Osteocyte (in vitro differentiated cells): ENCODE measurements around the gene CDS2. TPM values are rescaled to one million over a fixed set of nuclear protein-coding genes. Genes with fewer than 3 reads are reported as not detected.

ENCODE experiments used
- DNase-seq: peaks from one replicate; pipeline ENCODE4 v3.0.0; 2021; ENCODE audit warnings: mixed read lengths; ENCODE audit not compliant: unreplicated experiment; ENCODE audit errors: extremely low spot score
- H3K27ac Mint-ChIP-seq: one replicate; pipeline ENCODE4 v1.8.0; 2021; ENCODE audit warnings: mild to moderate bottlenecking, mixed read lengths; ENCODE audit not compliant: unreplicated experiment
- H3K27me3 Mint-ChIP-seq: one replicate; pipeline ENCODE4 v1.8.0; 2021; ENCODE audit warnings: mixed read lengths; ENCODE audit not compliant: unreplicated experiment
- H3K36me3 Mint-ChIP-seq: one replicate; pipeline ENCODE4 v1.8.0; 2021; ENCODE audit warnings: mixed read lengths; ENCODE audit not compliant: unreplicated experiment
- H3K4me1 Mint-ChIP-seq: one replicate; pipeline ENCODE4 v1.8.0; 2021; ENCODE audit warnings: mixed read lengths; ENCODE audit not compliant: unreplicated experiment
- H3K4me3 Mint-ChIP-seq: one replicate; pipeline ENCODE4 v1.8.0; 2021; ENCODE audit warnings: mild to moderate bottlenecking, moderate library complexity, mixed read lengths; ENCODE audit not compliant: unreplicated experiment
- H3K9me3 Mint-ChIP-seq: one replicate; pipeline ENCODE4 v1.8.0; 2021; ENCODE audit warnings: mixed read lengths; ENCODE audit not compliant: unreplicated experiment
- total RNA-seq: library from RNA; stranded (reverse); gene quantifications from 2 replicates; pipeline ENCODE4 v1.2.1, GENCODE V29; 2021
- TF ChIP-seq, protein P1 (sequence below): fragments of 200-600 bp; sonication (generic); IDR thresholded peaks from 2 replicates; pipeline ENCODE4 v1.5.0; 2021; ENCODE audit warnings: antibody characterized with exemption, mild to moderate bottlenecking, moderate library complexity

The CDS2 gene
- total RNA-seq, 1 donor from 2014 or later: 43.2 TPM

GRCh38 chr20:5127859-5128424, 1.1 kb downstream of the CDS2 start:
- TF ChIP-seq, protein P1, sequence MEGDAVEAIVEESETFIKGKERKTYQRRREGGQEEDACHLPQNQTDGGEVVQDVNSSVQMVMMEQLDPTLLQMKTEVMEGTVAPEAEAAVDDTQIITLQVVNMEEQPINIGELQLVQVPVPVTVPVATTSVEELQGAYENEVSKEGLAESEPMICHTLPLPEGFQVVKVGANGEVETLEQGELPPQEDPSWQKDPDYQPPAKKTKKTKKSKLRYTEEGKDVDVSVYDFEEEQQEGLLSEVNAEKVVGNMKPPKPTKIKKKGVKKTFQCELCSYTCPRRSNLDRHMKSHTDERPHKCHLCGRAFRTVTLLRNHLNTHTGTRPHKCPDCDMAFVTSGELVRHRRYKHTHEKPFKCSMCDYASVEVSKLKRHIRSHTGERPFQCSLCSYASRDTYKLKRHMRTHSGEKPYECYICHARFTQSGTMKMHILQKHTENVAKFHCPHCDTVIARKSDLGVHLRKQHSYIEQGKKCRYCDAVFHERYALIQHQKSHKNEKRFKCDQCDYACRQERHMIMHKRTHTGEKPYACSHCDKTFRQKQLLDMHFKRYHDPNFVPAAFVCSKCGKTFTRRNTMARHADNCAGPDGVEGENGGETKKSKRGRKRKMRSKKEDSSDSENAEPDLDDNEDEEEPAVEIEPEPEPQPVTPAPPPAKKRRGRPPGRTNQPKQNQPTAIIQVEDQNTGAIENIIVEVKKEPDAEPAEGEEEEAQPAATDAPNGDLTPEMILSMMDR: no peak
- Mint-ChIP-seq H3K4me3 (peak overlapping the region; percentile 89), H3K27me3 (no peaks in the 10 kb centered on the region), H3K4me1 (peaks cover 31% of the 10 kb centered on the region), H3K36me3 (no peaks in the 10 kb centered on the region), H3K27ac (peak overlapping the region; percentile 87), H3K9me3 (no peaks in the 10 kb centered on the region)
- peak; percentile 42 for DNase-seq

DNA sequence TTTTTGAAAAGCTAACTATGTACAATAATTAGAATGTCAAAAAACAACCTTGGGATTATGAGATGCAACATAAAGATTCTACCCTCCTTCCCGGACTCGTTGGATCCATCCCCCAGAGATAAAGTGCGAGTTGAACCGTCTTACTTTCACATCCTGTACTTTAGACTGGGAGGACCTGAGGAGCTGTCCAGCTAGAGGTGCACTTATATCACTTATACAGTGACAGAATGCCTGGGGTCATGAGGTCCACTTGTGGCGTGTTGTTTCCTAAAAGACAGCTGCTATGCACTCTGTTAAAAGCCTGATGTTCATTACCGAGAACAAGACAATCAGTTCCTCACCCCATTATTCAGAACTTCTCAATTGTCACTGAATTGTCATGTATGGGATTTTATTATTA, 2.1 kb downstream of the CDS2 start:
- Mint-ChIP-seq H3K4me3 (peak overlapping the region; percentile 33), H3K36me3 (no peaks in the 10 kb centered on the region), H3K27me3 (no peaks in the 10 kb centered on the region), H3K9me3 (no peaks in the 10 kb centered on the region), H3K27ac (no peak overlapping the region), H3K4me1 (peaks cover 31% of the 10 kb centered on the region)
- TF ChIP-seq, protein P1: no peak
- DNase-seq: no peak

DNA sequence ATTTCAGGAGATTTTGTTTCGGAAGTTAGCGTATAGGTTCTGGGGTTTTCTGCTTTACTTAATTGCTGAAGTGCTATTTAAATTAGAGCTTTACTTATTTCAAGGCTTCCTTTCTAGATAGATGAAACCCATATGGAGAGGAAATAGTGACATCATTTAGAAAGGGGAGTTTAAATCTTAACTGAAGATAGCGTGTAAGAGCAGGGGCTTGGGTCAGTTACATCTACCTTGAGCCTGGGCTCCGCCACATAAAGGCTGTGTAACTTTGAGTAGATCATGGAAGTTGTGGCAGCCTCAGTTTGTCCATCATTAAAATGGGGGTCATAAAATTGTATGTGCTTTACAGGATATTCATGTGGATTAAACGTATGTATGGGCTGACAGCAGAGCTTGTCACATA, 4.7 kb downstream of the CDS2 start:
- Mint-ChIP-seq H3K27ac (peak overlapping the region; percentile 3), H3K27me3 (no peaks in the 10 kb centered on the region), H3K9me3 (no peaks in the 10 kb centered on the region), H3K4me3 (no peak overlapping the region), H3K36me3 (no peaks in the 10 kb centered on the region), H3K4me1 (peaks cover 34% of the 10 kb centered on the region)
- TF ChIP-seq, protein P1: no peak
- DNase-seq: peak; percentile 25

GRCh38 chr20:5133998-5134397, 7.2 kb downstream of the CDS2 start:
- Mint-ChIP-seq H3K9me3 (no peaks in the 10 kb centered on the region), H3K27me3 (no peaks in the 10 kb centered on the region), H3K4me3 (no peak overlapping the region), H3K36me3 (no peaks in the 10 kb centered on the region), H3K27ac (no peak overlapping the region), H3K4me1 (peaks cover 19% of the 10 kb centered on the region)
- TF ChIP-seq, protein P1: no peak
- no peak for DNase-seq

DNA sequence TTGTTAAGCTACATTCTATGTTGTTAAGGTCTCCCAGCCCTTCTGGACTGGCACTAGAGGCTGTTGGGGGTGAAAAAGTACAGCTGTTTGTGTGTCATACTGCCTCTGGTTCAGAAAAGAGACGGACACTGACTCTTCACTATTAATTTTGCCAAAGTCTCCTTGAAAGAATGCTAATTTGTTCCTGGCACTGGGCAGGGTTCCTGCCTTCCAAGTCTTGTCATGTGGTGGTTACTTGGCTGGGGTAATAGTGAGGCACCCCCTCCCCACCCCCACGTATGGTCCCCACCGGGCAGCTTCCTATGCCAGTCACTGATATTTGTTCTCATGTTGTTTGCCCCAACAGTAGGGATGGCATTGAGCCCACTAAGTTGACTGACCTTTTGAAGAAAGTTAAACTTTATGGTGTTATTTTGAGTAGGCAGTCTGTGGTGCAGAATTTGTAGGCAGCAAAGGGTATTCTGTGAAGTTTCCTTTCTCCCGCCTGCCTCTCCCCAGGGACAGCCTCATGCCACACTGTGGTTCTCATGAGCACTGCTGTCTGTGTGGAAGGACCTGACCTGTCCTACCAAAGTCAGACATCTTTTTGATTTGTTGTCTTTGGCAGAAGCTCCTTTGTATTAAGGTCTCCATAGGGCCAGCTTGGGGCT, 8.7 kb downstream of the CDS2 start:
- Mint-ChIP-seq H3K27ac (no peak overlapping the region), H3K27me3 (no peaks in the 10 kb centered on the region)
- no peak for DNase-seq

More for the DNA sequence above, 8.7 kb downstream of the CDS2 start:
- Mint-ChIP-seq H3K9me3 (no peaks in the 10 kb centered on the region), H3K4me3 (no peak overlapping the region), H3K4me1 (peaks cover 19% of the 10 kb centered on the region), H3K36me3 (no peaks in the 10 kb centered on the region)
- TF ChIP-seq, protein P1: no peak
